Measurements from ENCODE around the gene ENPEP. TPM values are rescaled to one million over a fixed set of nuclear protein-coding genes. Genes with fewer than 3 reads are reported as not detected.

The ENPEP gene
- total RNA-seq, 1 donor from 2014 or later: not detected

GRCh38 chr4:110452546-110452945, 23.4 kb upstream of the ENPEP start:
- peak; percentile 36 for FAIRE-seq
- no peak for TF ChIP-seq CTCF (IDR thresholded peaks at IDR 0.05; ENCODE audit: insufficient read depth, low read length, severe bottlenecking)
- H3K36me3 ChIP-seq (ENCODE audit: control insufficient read depth, insufficient read depth, low read length): no peaks in the 10 kb centered on the region
- no peaks in the 10 kb centered on the region for H3K27me3 ChIP-seq (ENCODE audit: control insufficient read depth, insufficient read depth, low read length)
- H3K4me3 ChIP-seq (ENCODE audit: low read depth, low read length): no peak overlapping the region
- DNase-seq (ENCODE audit: low read depth): no peak

GRCh38 chr4:110454441-110454840, 21.5 kb upstream of the ENPEP start:
- FAIRE-seq: no peak
- Histone ChIP-seq H3K4me3 (ENCODE audit: low read depth, low read length) (no peak overlapping the region), H3K36me3 (ENCODE audit: control insufficient read depth, insufficient read depth, low read length) (no peaks in the 10 kb centered on the region), H3K27me3 (ENCODE audit: control insufficient read depth, insufficient read depth, low read length) (no peaks in the 10 kb centered on the region)
- no peak for DNase-seq (ENCODE audit: low read depth)
- TF ChIP-seq CTCF (IDR thresholded peaks at IDR 0.05; ENCODE audit: insufficient read depth, low read length, severe bottlenecking): no peak

DNA sequence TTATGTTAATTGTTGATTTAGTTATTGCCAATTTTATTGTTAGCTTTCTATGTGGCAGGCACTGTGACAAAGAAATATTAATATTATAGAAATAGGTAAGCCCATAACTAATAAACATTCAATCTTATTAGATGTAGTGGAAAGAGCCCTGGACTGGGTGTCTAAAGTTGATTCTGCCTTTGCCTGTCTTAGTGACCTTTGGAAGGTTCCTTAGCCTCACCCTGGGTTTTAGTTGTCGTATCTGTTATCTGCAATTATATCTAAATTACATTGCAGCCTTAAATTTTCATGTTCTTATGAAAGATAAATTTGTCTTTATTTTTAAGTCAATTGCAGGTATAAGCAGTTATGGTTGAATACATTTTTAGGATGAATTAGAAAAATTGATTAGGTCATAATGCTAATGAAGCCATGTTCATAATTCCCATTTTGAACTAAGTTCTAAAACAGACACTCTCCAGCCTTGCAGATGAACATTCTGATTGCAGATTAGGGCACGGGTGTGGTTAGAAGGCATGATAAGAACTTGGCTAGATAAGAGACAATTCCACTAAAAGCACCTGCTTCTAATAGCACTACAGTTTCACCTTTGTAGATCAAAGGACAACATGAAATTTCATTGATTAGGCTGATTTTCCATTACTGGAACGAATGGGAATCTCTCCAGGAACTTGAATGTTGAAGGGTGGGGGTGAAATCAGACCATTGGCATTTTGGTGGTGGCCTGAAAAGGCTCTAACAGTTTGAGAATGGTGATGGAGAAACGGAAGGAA, 17.3 kb upstream of the ENPEP start:
- no peak overlapping the region for H3K4me3 ChIP-seq (ENCODE audit: low read depth, low read length)
- no peaks in the 10 kb centered on the region for H3K36me3 ChIP-seq (ENCODE audit: control insufficient read depth, insufficient read depth, low read length)
- DNase-seq (ENCODE audit: low read depth): no peak
- no peaks in the 10 kb centered on the region for H3K27me3 ChIP-seq (ENCODE audit: control insufficient read depth, insufficient read depth, low read length)
- TF ChIP-seq CTCF (IDR thresholded peaks at IDR 0.05; ENCODE audit: insufficient read depth, low read length, severe bottlenecking): no peak
- FAIRE-seq: no peak

GRCh38 chr4:110460074-110460746, 15.7 kb upstream of the ENPEP start:
- DNase-seq (ENCODE audit: low read depth) (no peak), FAIRE-seq (no peak)
- TF ChIP-seq CTCF (IDR thresholded peaks at IDR 0.05; ENCODE audit: insufficient read depth, low read length, severe bottlenecking): no peak
- Histone ChIP-seq H3K27me3 (ENCODE audit: control insufficient read depth, insufficient read depth, low read length) (no peaks in the 10 kb centered on the region), H3K36me3 (ENCODE audit: control insufficient read depth, insufficient read depth, low read length) (no peaks in the 10 kb centered on the region), H3K4me3 (ENCODE audit: low read depth, low read length) (no peak overlapping the region)

- FAIRE-seq: no peak
- H3K4me3 ChIP-seq (ENCODE audit: low read depth, low read length): no peak overlapping the region
- TF ChIP-seq CTCF (IDR thresholded peaks at IDR 0.05; ENCODE audit: insufficient read depth, low read length, severe bottlenecking): no peak
- no peaks in the 10 kb centered on the region for H3K36me3 ChIP-seq (ENCODE audit: control insufficient read depth, insufficient read depth, low read length)
- no peak for DNase-seq (ENCODE audit: low read depth)
- H3K27me3 ChIP-seq (ENCODE audit: control insufficient read depth, insufficient read depth, low read length): no peaks in the 10 kb centered on the region
Measured at GRCh38 chr4:110467400-110467799, 8.6 kb upstream of the ENPEP start.

Measured in bronchial epithelial cell (primary cell).